ENCODE results near the gene KCNK2. TPM values are rescaled to one million over a fixed set of nuclear protein-coding genes. Genes with fewer than 3 reads are reported as not detected.

KCNK2 gene
- total RNA-seq, 2 experiments from 2014 or later: not detected

DNA sequence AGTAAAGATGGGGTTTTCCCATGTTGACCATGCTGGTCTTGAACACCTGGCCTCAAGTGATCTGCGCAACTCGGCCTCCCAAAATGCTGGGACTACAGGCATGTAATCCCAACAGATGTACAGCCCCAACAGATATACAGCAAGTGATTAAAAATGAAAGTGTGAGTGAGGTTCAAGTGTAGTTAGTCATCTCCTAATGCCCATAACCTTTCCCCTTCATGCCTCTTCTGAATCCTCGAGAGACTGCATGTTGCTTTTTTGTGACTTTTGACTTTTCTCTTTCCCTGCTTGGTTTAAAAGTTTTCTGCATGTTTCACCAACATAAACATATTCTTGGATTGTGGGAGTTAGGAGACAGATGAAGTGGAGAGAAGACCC is 31.2 kb downstream of the KCNK2 start:
- BruUV-seq (replicated peaks): no TSS peak
- Histone ChIP-seq H3K9me3 (ENCODE audit: low read length) (no peaks in the 10 kb centered on the region), H3K79me2 (ENCODE audit: insufficient read depth, low read depth, low read length) (no peaks in the 10 kb centered on the region), H2AFZ (ENCODE audit: low read length) (no peak overlapping the region), H3K4me3 (ENCODE audit: low read depth, low read length, poor library complexity, severe bottlenecking) (no peak overlapping the region), H3K4me2 (ENCODE audit: low read length) (no peak overlapping the region), H4K20me1 (ENCODE audit: insufficient read depth, low read length) (no peaks in the 10 kb centered on the region), H3K27ac (ENCODE audit: low read depth, low read length, poor library complexity, severe bottlenecking) (no peak overlapping the region), H3K4me1 (ENCODE audit: insufficient read depth, low read length, poor library complexity, severe bottlenecking) (no peaks in the 10 kb centered on the region), H3K9me2 (ENCODE audit: insufficient read depth, low read length) (no peaks in the 10 kb centered on the region), H3K36me3 (ENCODE audit: insufficient read depth, low read length) (no peaks in the 10 kb centered on the region)
- no peak for DNase-seq (ENCODE audit: low spot score)
- CTCF ChIA-PET (ENCODE audit: unreplicated experiment): no interaction called here
- TF ChIP-seq EZH2phosphoT487 (IDR thresholded peaks at IDR 0.05; ENCODE audit: borderline replicate concordance, low read depth, low read length): no peak
- TF ChIP-seq, protein P1, sequence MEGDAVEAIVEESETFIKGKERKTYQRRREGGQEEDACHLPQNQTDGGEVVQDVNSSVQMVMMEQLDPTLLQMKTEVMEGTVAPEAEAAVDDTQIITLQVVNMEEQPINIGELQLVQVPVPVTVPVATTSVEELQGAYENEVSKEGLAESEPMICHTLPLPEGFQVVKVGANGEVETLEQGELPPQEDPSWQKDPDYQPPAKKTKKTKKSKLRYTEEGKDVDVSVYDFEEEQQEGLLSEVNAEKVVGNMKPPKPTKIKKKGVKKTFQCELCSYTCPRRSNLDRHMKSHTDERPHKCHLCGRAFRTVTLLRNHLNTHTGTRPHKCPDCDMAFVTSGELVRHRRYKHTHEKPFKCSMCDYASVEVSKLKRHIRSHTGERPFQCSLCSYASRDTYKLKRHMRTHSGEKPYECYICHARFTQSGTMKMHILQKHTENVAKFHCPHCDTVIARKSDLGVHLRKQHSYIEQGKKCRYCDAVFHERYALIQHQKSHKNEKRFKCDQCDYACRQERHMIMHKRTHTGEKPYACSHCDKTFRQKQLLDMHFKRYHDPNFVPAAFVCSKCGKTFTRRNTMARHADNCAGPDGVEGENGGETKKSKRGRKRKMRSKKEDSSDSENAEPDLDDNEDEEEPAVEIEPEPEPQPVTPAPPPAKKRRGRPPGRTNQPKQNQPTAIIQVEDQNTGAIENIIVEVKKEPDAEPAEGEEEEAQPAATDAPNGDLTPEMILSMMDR (conservative IDR thresholded peaks at IDR 0.05; ENCODE audit: low read length): no peak
- intact Hi-C loops (cut with micrococcal nuclease; ENCODE audit: unreplicated experiment): no loop called here
- POLR2A ChIA-PET: no interaction called here

DNA sequence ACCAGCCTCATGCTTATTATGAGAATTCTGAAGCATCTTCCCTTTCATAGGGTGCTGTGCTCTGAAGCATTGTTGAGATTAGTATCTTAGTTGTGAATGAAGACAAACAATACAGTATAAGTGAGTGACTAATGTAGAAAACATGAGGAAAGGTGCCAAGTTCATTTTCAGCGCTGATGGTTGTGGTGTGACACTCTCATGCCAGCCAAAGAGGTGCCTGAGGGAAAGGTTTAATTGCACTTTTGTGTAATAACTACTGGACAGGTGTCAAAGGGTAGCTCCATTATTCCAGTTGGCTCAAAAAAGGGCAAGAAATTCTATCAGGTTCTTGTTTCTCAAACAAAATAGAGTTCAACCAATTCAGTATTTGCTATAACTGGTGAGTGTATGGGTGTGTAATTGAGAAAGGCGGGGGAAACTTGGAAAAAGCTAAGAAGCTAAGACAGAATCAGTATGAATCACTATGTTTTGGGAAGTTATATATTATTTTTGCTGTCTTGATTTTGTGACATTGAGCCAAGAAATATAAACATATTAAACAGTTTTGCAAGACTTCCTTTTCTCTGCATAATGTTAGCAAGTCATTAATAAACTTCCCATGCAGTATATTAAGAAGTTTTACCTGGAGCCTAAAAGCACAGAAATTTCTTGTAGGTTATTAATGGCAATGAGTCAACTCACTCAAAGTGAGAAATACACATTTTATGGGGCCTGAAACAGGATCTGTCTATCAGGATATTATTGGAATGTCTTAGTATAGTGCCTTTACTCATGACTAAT is 31.8 kb downstream of the KCNK2 start:
- H3K36me3 ChIP-seq (ENCODE audit: insufficient read depth, low read length): no peaks in the 10 kb centered on the region
- H3K79me2 ChIP-seq (ENCODE audit: insufficient read depth, low read depth, low read length): no peaks in the 10 kb centered on the region
- ChIA-PET CTCF (ENCODE audit: unreplicated experiment) (no interaction called here), POLR2A (no interaction called here)
- H3K4me3 ChIP-seq (ENCODE audit: low read depth, low read length, poor library complexity, severe bottlenecking): no peak overlapping the region
- H4K20me1 ChIP-seq (ENCODE audit: insufficient read depth, low read length): no peaks in the 10 kb centered on the region
- no peak overlapping the region for H2AFZ ChIP-seq (ENCODE audit: low read length)
- no peak overlapping the region for H3K27ac ChIP-seq (ENCODE audit: low read depth, low read length, poor library complexity, severe bottlenecking)
- DNase-seq (ENCODE audit: low spot score): no peak
- no peaks in the 10 kb centered on the region for H3K9me2 ChIP-seq (ENCODE audit: insufficient read depth, low read length)
- intact Hi-C loops (cut with micrococcal nuclease; ENCODE audit: unreplicated experiment): no loop called here
- BruUV-seq (replicated peaks): no TSS peak
- H3K4me2 ChIP-seq (ENCODE audit: low read length): no peak overlapping the region
- H3K9me3 ChIP-seq (ENCODE audit: low read length): no peaks in the 10 kb centered on the region
- no peaks in the 10 kb centered on the region for H3K4me1 ChIP-seq (ENCODE audit: insufficient read depth, low read length, poor library complexity, severe bottlenecking)
- TF ChIP-seq EZH2phosphoT487 (IDR thresholded peaks at IDR 0.05; ENCODE audit: borderline replicate concordance, low read depth, low read length): no peak
- TF ChIP-seq, protein P1 (conservative IDR thresholded peaks at IDR 0.05; ENCODE audit: low read length): no peak

DNA sequence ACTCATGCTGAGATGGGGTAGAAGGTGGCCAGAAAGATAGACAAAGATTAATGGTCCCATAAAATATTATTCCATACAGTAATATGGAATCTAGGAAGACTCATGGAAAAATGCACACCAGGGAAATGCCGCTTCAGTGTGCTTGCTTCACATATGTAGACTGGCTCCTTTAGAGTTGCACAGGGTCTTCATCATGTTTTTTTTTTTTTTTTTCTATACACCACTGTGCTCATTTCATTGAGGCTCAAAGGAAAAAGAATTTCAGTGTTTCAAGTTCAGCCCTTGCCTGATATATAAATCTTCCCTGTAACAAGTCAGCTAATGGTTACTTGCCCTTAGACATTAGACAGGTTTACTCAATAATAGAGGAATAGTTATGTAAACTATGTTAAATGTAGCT is 33.2 kb downstream of the KCNK2 start:
- no peak overlapping the region for H2AFZ ChIP-seq (ENCODE audit: low read length)
- no peaks in the 10 kb centered on the region for H3K4me1 ChIP-seq (ENCODE audit: insufficient read depth, low read length, poor library complexity, severe bottlenecking)
- DNase-seq (ENCODE audit: low spot score): no peak
- no peaks in the 10 kb centered on the region for H3K79me2 ChIP-seq (ENCODE audit: insufficient read depth, low read depth, low read length)
- H3K4me2 ChIP-seq (ENCODE audit: low read length): no peak overlapping the region
- no peaks in the 10 kb centered on the region for H3K9me2 ChIP-seq (ENCODE audit: insufficient read depth, low read length)
- BruUV-seq (replicated peaks): no TSS peak
- intact Hi-C loops (cut with micrococcal nuclease; ENCODE audit: unreplicated experiment): no loop called here
- no peak for TF ChIP-seq EZH2phosphoT487 (IDR thresholded peaks at IDR 0.05; ENCODE audit: borderline replicate concordance, low read depth, low read length)
- TF ChIP-seq, protein P1 (conservative IDR thresholded peaks at IDR 0.05; ENCODE audit: low read length): no peak
- ChIA-PET CTCF (ENCODE audit: unreplicated experiment) (no interaction called here), POLR2A (interaction anchor here (0.7 to 0.8 kb wide), 2 partner anchors 27 to 172 kb away, joined by 3 read pairs; no protein-coding TSS in a partner anchor)
- H3K9me3 ChIP-seq (ENCODE audit: low read length): no peaks in the 10 kb centered on the region
- no peaks in the 10 kb centered on the region for H4K20me1 ChIP-seq (ENCODE audit: insufficient read depth, low read length)
- H3K27ac ChIP-seq (ENCODE audit: low read depth, low read length, poor library complexity, severe bottlenecking): no peak overlapping the region
- H3K4me3 ChIP-seq (ENCODE audit: low read depth, low read length, poor library complexity, severe bottlenecking): no peak overlapping the region
- no peaks in the 10 kb centered on the region for H3K36me3 ChIP-seq (ENCODE audit: insufficient read depth, low read length)

All from OCI-LY7 (cell line).